SK-N-SH (cell line): ENCODE data around the gene CD2AP.

Experiments
- POLR2AphosphoS5 ChIP-seq: IDR thresholded peaks from 2 replicates; pipeline ENCODE4 v1.6.1; 2012; ENCODE audit warnings: low read depth, low read length
- TF ChIP-seq, protein P1 (sequence below): fragments of 200-600 bp; sonication (generic); IDR thresholded peaks from 2 replicates; pipeline ENCODE4 v1.6.1; 2017; ENCODE audit warnings: antibody characterized with exemption, mild to moderate bottlenecking, moderate library complexity

- TF ChIP-seq POLR2AphosphoS5, result no peak
- TF ChIP-seq, protein P1, sequence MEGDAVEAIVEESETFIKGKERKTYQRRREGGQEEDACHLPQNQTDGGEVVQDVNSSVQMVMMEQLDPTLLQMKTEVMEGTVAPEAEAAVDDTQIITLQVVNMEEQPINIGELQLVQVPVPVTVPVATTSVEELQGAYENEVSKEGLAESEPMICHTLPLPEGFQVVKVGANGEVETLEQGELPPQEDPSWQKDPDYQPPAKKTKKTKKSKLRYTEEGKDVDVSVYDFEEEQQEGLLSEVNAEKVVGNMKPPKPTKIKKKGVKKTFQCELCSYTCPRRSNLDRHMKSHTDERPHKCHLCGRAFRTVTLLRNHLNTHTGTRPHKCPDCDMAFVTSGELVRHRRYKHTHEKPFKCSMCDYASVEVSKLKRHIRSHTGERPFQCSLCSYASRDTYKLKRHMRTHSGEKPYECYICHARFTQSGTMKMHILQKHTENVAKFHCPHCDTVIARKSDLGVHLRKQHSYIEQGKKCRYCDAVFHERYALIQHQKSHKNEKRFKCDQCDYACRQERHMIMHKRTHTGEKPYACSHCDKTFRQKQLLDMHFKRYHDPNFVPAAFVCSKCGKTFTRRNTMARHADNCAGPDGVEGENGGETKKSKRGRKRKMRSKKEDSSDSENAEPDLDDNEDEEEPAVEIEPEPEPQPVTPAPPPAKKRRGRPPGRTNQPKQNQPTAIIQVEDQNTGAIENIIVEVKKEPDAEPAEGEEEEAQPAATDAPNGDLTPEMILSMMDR, result no peak
Observed at GRCh38 chr6:47439348-47439668, 38.3 kb upstream of the CD2AP start.
